Brain microvascular endothelial cell (primary cell): ENCODE data around the gene GRAP2.

Experiments used
- DNase-seq: peaks from one replicate; pipeline ENCODE4 v3.0.0-alpha.2; 2020
- H3K27ac ChIP-seq: fragments of 250-450 bp; sonication (Bioruptor Pico); 2 replicates; pipeline ENCODE4 v1.5.1; 2020; ENCODE audit warnings: mild to moderate bottlenecking, moderate library complexity
- H3K27me3 ChIP-seq: fragments of 250-450 bp; sonication (Bioruptor Pico); replicated peaks from 2 replicates; pipeline ENCODE4 v1.5.1; 2020; ENCODE audit warnings: mild to moderate bottlenecking
- H3K36me3 ChIP-seq: fragments of 250-450 bp; sonication (Bioruptor Pico); replicated peaks from 2 replicates; pipeline ENCODE4 v1.5.1; 2020; ENCODE audit warnings: mild to moderate bottlenecking
- H3K4me3 ChIP-seq: 2 replicates; pipeline ENCODE4 v1.5.1; 2011; ENCODE audit warnings: low read depth, mild to moderate bottlenecking, control low read depth, low read length, moderate library complexity
- CTCF ChIP-seq: IDR thresholded peaks from 2 replicates; pipeline ENCODE4 v1.5.1; 2011; ENCODE audit warnings: low read depth, mild to moderate bottlenecking, moderate library complexity, low read length, control low read depth, inconsistent platforms; ENCODE audit errors: missing control alignments
- in situ Hi-C: cut with HindIII; loops from 2 replicates; pipeline ENCODE4 v1.10.0; 2017; ENCODE audit warnings: low sequenced_read_pairs, low pct_ligation_motif_present

The GRAP2 gene

GRCh38 chr22:40006641-40007040 is 105.8 kb downstream of the GRAP2 start:
- in situ Hi-C loops, result loop anchor here (25.0 kb wide), 1 partner anchor 444 kb away; the partner anchor contains the start of gene CACNA1I
- Histone ChIP-seq H3K4me3 (no peak overlapping the region), H3K27ac (no peak overlapping the region), H3K27me3 (peaks cover 3% of the 10 kb centered on the region), H3K36me3 (no peaks in the 10 kb centered on the region)
- DNase-seq, result no peak
- TF ChIP-seq CTCF, result no peak

- H3K27me3 ChIP-seq, result peaks cover 3% of the 10 kb centered on the region
- no peak overlapping the region for H3K4me3 ChIP-seq
- no peak for TF ChIP-seq CTCF
- DNase-seq, result no peak
- H3K36me3 ChIP-seq, result no peaks in the 10 kb centered on the region
- in situ Hi-C loops, result loop anchor here (25.0 kb wide), 1 partner anchor 446 kb away; the partner anchor contains the start of gene CACNA1I
- no peak overlapping the region for H3K27ac ChIP-seq
These were observed 107.2 kb downstream of the GRAP2 start for GRCh38 chr22:40007853-40008710.

GRCh38 chr22:40008726-40009291 is 107.9 kb downstream of the GRAP2 start:
- peak; percentile 4 for DNase-seq
- in situ Hi-C loops, result loop anchor here (25.0 kb wide), 1 partner anchor 447 kb away; the partner anchor contains the start of gene CACNA1I
- H3K27ac ChIP-seq, result no peak overlapping the region

GRCh38 chr22:40009292-40009774 is 108.4 kb downstream of the GRAP2 start:
- Histone ChIP-seq H3K4me3 (no peak overlapping the region), H3K27ac (no peak overlapping the region), H3K36me3 (no peaks in the 10 kb centered on the region), H3K27me3 (peaks cover 3% of the 10 kb centered on the region)
- DNase-seq, result peak; percentile 15
- no peak for TF ChIP-seq CTCF
- in situ Hi-C loops, result loop anchor here (25.0 kb wide), 1 partner anchor 447 kb away; the partner anchor contains the start of gene CACNA1I

More at GRCh38 chr22:40008726-40009291, 107.9 kb downstream of the GRAP2 start:
- peaks cover 3% of the 10 kb centered on the region for H3K27me3 ChIP-seq
- no peak for TF ChIP-seq CTCF
- H3K36me3 ChIP-seq, result no peaks in the 10 kb centered on the region
- H3K4me3 ChIP-seq, result no peak overlapping the region

GRCh38 chr22:40009951-40010671 is 109.2 kb downstream of the GRAP2 start:
- Histone ChIP-seq H3K27ac (no peak overlapping the region), H3K4me3 (no peak overlapping the region), H3K36me3 (no peaks in the 10 kb centered on the region), H3K27me3 (peaks cover 3% of the 10 kb centered on the region)
- TF ChIP-seq CTCF, result no peak
- in situ Hi-C loops, result loop anchor here (25.0 kb wide), 1 partner anchor 448 kb away; the partner anchor contains the start of gene CACNA1I
- no peak for DNase-seq
